ENCODE measurements around the gene FAR2. TPM values are rescaled to one million over a fixed set of nuclear protein-coding genes. Genes with fewer than 3 reads are reported as not detected.
"Not testable (repeated sequence)": the region's sequence is repeated elsewhere in the genome, so short reads cannot be mapped to it uniquely, and the experiment has no call there.

FAR2 gene
- total RNA-seq, 4 donors from 2014 or later, result 8.4 to 16.6 (median 8.8) TPM

DNA sequence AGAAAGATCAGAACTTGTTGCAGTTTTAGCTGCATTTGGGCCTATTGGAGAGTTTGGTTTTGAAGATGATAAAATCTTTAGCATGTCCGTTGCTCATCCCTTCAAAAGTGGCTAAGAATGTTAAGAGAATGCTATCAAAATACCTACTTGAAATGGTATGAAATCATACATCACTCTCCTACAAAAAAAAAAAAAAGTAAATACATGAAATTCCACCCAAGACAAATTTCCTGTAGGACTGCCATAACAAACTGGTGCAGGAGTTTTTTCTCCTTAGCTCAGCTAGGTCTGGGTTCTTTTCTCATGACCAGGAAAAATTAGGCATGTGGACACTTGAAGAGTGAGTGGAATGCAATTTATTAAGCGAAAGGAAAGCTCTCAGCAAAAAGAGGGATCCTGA lies 15.9 kb upstream of the FAR2 start:
- 78 to 90% methylated on average over 2 of the region's 2 CpGs for whole genome bisulfite sequencing, 2 donors
- H3K36me3 ChIP-seq, result no peaks in the 10 kb centered on the region
- no peak for DNase-seq (ENCODE audit: low spot score in 2 of 2)
- no peaks in the 10 kb centered on the region for H3K27me3 ChIP-seq
- no peak overlapping the region for H3K27ac ChIP-seq
- no peak overlapping the region for H3K4me3 ChIP-seq
- TF ChIP-seq EP300 (IDR thresholded peaks at IDR 0.05) (no peak), POLR2A (IDR thresholded peaks at IDR 0.05) (no peak)
- TF ChIP-seq, protein P1, sequence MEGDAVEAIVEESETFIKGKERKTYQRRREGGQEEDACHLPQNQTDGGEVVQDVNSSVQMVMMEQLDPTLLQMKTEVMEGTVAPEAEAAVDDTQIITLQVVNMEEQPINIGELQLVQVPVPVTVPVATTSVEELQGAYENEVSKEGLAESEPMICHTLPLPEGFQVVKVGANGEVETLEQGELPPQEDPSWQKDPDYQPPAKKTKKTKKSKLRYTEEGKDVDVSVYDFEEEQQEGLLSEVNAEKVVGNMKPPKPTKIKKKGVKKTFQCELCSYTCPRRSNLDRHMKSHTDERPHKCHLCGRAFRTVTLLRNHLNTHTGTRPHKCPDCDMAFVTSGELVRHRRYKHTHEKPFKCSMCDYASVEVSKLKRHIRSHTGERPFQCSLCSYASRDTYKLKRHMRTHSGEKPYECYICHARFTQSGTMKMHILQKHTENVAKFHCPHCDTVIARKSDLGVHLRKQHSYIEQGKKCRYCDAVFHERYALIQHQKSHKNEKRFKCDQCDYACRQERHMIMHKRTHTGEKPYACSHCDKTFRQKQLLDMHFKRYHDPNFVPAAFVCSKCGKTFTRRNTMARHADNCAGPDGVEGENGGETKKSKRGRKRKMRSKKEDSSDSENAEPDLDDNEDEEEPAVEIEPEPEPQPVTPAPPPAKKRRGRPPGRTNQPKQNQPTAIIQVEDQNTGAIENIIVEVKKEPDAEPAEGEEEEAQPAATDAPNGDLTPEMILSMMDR (IDR thresholded peaks at IDR 0.05), result no peak
- H3K9me3 ChIP-seq, result no peaks in the 10 kb centered on the region
- no peaks in the 10 kb centered on the region for H3K4me1 ChIP-seq

DNA sequence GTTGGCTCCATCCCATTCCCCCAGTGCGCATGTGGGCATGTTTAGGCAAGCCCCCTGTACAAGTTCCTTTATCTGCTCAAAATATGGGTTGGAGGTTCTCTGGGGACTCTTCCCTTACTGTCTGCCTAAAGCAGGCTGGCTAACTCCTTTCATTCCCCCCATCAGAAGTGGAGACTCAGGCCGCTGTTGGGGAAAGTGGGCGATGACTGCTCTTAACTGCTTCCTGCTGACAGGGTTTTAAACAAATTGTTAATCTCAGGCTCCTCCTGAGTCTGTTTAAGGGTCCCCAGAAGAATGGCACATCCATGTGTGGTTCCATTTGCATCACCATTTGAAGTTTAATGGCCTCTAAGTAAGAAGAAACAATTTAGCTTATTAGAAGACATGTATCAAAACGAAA lies 15.4 kb upstream of the FAR2 start:
- no peak for TF ChIP-seq EP300 (IDR thresholded peaks at IDR 0.05)
- TF ChIP-seq, protein P1 (IDR thresholded peaks at IDR 0.05), result no peak
- TF ChIP-seq POLR2A (IDR thresholded peaks at IDR 0.05), result no peak

DNA sequence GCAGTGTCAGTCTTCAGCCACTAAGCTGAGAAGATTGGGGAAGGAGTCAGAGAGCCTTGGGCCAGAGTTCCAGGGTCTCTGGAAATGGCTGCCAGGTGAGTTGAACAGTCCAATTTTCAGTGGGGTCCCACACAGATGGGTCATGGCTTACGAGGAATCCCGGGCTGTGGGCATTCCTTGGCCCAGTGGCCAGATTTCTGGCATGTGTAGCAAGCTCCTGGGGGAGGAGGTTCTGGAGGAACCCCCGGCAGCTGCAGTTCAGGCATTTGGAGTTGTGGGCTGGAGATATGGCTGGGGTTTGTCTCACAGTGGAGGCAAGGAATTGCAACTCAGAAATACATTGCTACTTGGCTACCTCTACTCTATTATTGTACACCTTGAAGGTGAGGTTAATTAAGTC lies 10.8 kb upstream of the FAR2 start:
- H3K27ac ChIP-seq; H3K4me3 ChIP-seq; H3K4me1 ChIP-seq; H3K36me3 ChIP-seq; H3K27me3 ChIP-seq; DNase-seq (ENCODE audit: low spot score in 2 of 2); H3K9me3 ChIP-seq: not testable (repeated sequence)
- WGBS, 2 donors, result 93 to 97% methylated on average over 3 of the region's 3 CpGs

More for the DNA sequence above, 15.4 kb upstream of the FAR2 start:
- Histone ChIP-seq H3K27me3 (no peaks in the 10 kb centered on the region), H3K36me3 (no peaks in the 10 kb centered on the region), H3K27ac (no peak overlapping the region), H3K4me1 (no peaks in the 10 kb centered on the region), H3K9me3 (no peaks in the 10 kb centered on the region), H3K4me3 (no peak overlapping the region)
- no peak for DNase-seq (ENCODE audit: low spot score in 2 of 2)
- 64 to 91% methylated on average over 4 of the region's 4 CpGs for WGBS, 2 donors

- not testable (repeated sequence) for H3K4me1 ChIP-seq; H3K9me3 ChIP-seq; DNase-seq (ENCODE audit: low spot score in 2 of 2); H3K27me3 ChIP-seq; H3K4me3 ChIP-seq; H3K36me3 ChIP-seq; H3K27ac ChIP-seq
- 68 to 75% methylated on average over 4 of the region's 4 CpGs for WGBS, 2 donors
Measured at GRCh38 chr12:29138855-29139254, 10.2 kb upstream of the FAR2 start.

DNA sequence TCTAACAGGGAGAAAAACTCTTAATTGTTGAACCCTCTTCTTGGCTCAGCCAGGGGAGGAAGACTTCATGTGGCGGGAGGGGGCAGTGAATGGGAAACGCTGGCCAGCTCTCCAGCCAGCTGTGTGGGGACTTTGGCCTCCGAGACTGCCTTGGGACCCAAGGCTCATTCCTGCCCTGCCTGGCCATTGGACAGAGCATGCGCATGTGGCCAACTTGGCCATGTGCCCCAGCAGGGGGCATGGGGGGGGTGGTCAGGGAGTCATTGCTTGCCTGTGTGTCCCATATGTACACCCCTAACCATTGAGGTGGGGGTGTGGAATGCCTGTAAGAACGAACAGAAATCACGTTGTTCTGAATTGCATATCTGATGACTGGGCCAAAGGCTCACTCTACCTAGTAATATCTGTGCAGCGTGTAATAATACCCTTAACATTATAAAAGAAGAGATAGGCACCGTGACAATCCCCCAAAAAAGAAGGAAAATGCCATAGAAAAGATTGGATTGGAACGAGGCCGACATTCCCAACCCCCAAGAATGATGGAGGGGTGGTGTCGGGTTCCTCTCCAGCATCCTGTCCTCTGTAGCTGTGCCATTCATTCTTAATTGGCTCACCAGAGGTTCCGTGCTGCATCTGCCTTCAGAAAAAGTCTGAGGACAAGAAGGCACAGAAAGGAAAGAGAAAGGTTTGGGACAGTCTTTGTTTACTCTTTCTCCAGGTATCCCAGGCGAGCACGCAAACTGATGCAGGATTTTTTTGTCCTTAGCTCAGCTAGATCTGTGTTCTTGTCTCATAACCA lies 3.5 kb upstream of the FAR2 start:
- no peak overlapping the region for H3K27ac ChIP-seq
- WGBS, 2 donors, result 89 to 93% methylated on average over 14 of the region's 14 CpGs
- H3K4me1 ChIP-seq, result peaks cover 0 to 20% (median 0%) of the 10 kb centered on the region in 4 donors
- H3K27me3 ChIP-seq, result no peaks in the 10 kb centered on the region
- peaks cover 0 to 4% (median 0%) of the 10 kb centered on the region in 4 donors for H3K9me3 ChIP-seq
- no peaks in the 10 kb centered on the region for H3K36me3 ChIP-seq
- TF ChIP-seq POLR2A (IDR thresholded peaks at IDR 0.05), result no peak
- TF ChIP-seq, protein P1 (IDR thresholded peaks at IDR 0.05), result no peak
- TF ChIP-seq EP300 (IDR thresholded peaks at IDR 0.05), result no peak
- DNase-seq (ENCODE audit: low spot score in 2 of 2), result no peak
- H3K4me3 ChIP-seq, result no peak overlapping the region

DNA sequence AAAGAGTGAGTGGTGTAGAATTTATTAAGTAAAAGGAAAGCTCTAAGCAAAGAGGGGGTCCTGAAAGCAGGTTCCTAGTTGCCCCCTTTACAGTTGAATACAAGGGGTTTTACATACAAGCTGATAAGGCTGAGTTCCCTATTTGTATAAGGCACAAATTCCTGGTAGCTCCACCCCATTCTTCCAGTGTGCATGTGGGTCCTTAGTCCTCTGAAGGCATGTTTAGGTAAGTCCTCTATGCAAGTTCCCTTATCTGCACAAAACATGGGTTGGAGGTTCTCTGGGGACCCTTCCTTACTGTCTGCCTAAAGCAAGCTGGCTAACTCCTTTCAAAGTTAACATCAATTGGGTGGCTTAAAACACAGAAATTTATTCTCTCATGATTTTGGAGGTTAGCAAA lies 2.9 kb upstream of the FAR2 start:
- TF ChIP-seq, protein P1 (IDR thresholded peaks at IDR 0.05), result no peak
- TF ChIP-seq EP300 (IDR thresholded peaks at IDR 0.05), result no peak
- no peak for TF ChIP-seq POLR2A (IDR thresholded peaks at IDR 0.05)
- Histone ChIP-seq H3K4me3 (no peak overlapping the region), H3K9me3 (peaks cover 0 to 2% (median 0%) of the 10 kb centered on the region in 4 donors), H3K4me1 (peaks cover 0 to 20% (median 0%) of the 10 kb centered on the region in 4 donors), H3K36me3 (no peaks in the 10 kb centered on the region), H3K27ac (no peak overlapping the region), H3K27me3 (no peaks in the 10 kb centered on the region)
- DNase-seq (ENCODE audit: low spot score in 2 of 2), result no peak

Data from tibial nerve (tissue), 4 donors.